Superior temporal gyrus (tissue), 1 donor: ENCODE data around the gene TAOK2.

ENCODE experiments used
- DNase-seq: peaks from one replicate; pipeline ENCODE4 v3.0.0-alpha.2; 2016; ENCODE audit errors: extremely low spot score

Gene TAOK2

DNA sequence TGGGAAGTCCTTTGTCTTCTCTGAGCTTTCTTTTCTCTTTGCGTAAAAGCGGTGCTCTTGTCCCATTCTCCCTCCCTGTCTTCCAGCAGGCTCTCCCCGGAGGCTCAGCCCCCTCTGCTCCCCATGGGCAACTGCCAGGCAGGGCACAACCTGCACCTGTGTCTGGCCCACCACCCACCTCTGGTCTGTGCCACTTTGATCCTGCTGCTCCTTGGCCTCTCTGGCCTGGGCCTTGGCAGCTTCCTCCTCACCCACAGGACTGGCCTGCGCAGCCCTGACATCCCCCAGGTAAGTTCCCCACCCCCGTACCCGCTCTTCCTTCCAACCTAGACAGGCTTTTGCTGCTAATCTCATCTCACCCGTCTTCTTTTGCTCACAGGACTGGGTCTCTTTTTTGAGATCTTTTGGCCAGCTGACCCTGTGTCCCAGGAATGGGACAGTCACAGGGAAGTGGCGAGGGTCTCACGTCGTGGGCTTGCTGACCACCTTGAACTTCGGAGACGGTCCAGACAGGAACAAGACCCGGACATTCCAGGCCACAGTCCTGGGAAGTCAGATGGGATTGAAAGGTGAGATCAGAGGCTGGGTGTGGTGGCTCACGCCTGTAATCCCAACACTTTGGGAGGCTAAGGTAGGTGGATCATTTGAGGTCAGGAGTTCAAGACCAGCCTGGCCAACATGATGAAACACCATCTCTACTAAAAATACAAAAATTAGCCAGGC, 10.5 kb upstream of the TAOK2 start:
- DNase-seq: no peak

DNA sequence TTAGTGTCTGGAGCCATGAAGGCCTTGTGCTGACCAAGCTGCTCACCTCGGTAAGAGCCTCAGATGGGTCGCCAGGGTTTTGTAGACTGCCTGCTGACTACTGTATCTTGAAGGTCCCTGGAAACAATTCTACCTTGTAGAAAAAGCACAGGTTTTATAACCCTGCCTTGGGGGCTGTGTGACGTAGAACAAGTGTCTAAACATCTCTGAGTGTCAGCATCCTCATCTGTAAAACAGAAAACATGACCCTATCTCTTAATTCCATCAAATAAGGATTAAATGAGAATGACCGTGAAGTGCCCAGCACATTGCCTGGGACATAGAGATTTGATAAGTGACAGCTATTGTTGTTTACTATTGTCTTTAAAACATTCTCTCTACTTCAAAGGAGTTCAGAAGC, 5.5 kb upstream of the TAOK2 start:
- DNase-seq: no peak

DNA sequence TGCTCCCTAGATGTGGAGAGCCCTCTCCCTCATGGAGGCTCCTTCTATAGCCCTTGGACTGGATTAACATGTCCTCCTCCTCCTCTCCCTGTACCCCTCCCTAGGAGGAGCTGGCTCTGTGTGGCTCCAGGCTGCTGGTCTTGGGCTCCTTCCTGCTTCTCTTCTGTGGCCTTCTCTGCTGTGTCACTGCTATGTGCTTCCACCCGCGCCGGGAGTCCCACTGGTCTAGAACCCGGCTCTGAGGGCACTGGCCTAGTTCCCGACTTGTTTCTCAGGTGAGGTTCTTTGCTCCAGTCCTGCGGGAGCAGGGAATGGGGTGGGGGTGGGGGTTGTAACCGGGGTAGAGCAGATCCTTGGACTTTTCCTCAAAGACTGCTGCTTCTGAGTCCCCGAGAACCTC, 2.4 kb upstream of the TAOK2 start:
- DNase-seq: no peak

DNA sequence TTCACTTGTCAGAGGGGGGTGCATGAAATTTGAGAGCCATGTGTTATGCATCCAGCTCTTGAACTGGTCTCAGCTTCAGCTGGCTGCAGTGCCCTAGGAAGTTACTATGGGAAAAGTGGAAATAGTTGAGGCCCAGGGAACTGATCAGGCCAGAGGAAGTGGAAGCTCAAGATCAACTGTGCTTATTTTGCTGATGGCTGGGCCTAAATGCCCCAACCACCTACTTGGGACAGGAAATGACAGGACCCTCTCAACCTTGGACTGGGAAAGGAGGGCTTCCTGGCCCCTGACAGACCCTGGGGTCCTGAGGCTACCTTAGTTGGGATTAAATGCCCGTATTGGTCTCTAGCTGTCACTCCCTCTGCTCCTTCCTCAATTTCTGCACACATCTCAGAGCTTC, 1.2 kb upstream of the TAOK2 start:
- DNase-seq: no peak

DNA sequence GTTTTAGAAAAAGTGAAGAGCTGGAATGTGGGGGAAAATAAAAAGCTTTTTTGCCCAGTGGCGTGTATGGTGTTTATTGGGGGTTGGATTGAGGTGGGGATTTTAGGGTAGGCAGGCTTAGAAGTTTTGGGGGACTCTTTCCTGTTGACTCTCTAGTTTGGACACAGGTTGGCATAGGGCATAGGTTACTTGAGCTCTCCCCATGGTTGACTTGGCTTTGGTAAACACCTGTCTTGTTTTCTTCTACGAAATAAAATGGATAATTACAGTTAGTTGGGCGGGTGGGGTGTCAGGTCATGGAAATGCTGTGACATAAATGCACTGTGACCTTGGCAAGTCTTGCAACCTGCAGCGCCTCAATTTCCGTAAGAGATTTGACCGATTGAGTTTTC, 680 bp upstream of the TAOK2 start:
- no peak for DNase-seq

DNA sequence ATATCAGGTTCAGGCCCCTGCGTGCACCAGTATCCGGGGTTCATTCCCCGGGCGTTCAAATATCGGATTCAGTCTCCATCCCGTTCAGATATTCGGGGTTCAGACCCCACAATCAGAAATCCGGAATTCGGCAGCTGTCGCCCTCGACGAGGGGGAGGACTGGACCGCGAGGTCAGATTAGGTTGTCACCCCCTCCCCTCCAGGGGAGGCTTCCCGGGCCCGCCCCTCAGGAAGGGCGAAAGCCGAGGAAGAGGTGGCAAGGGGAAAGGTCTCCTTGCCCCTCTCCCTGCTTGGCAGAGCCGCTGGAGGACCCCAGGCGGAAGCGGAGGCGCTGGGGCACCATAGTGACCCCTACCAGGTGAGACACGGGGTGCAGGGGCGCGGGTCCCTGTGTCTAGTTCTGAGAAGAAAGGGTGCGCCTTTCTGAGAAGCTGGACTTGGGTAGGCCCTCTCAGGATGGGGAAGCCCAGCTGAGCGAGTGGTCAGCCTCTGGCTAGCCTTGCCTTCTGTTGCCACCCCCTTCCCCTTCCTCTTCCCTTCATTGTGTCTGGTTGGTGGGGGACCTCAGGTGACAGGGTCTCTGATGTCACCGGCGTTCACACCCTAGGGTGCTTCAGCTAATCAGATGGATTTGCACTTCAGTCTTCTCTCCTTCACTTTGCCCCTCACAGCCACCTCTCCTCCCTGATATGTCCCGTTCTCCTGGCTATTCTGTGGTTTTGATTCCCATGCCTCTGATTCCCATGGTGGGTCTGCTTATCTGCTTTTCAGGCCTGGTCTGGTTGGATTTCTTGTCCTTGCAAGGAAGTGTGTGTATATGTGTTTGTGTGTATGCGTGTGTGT, 844 bp downstream of the TAOK2 start:
- peak; percentile 14 for DNase-seq

DNA sequence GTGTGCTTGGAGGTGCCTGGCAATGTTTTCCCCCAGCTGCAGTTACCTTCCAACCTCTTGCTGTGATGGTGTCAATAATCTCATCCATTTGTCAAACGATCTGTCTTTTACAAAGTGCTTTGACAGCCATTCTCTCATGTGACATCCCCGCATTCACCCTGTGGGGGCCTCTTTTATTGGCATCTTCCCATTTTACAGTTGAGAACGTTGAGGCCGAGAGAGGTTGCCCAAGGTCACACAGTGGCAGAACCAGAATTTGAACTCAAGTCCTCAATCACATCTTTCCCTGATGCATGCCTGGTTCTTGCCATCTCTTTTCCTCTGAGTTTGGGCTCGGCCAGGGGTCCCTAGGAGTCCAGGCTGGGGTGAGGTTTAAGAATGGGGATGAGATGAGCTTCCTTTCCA, 1.5 kb downstream of the TAOK2 start:
- DNase-seq: no peak

DNA sequence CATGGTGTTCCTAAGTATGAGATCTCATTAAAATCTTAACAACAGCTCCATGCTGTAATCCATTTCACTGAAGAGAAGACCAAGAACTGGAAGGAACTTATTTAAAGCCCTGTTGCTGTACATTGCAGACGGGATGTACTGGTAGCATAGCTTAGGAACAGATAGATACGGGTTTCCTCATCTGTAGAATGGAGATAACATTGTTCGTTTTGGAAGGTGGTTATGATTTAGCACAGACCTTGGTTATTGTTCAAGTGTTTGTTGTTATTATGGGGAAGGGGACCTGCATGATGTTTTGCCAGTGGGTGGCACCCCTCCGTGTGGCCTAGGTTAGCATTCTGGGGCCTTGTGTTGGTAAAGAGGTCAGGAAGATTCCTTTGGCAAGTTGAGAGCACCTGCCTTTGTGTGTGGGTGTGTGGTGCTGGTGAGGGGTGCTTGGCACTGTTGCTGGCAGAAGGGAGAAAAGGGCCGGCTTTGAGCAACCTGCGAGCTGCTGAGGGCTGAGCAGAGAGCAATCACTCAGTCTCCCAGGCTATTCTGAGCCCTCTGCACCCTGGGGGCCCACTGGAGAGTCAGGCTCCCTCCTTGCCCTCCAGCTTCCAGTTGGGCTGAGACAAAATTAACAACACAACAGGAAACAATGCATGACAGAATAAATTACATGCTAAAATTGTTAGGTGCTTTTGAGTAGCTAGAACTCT, 2.3 kb downstream of the TAOK2 start:
- DNase-seq: peak; percentile 11

DNA sequence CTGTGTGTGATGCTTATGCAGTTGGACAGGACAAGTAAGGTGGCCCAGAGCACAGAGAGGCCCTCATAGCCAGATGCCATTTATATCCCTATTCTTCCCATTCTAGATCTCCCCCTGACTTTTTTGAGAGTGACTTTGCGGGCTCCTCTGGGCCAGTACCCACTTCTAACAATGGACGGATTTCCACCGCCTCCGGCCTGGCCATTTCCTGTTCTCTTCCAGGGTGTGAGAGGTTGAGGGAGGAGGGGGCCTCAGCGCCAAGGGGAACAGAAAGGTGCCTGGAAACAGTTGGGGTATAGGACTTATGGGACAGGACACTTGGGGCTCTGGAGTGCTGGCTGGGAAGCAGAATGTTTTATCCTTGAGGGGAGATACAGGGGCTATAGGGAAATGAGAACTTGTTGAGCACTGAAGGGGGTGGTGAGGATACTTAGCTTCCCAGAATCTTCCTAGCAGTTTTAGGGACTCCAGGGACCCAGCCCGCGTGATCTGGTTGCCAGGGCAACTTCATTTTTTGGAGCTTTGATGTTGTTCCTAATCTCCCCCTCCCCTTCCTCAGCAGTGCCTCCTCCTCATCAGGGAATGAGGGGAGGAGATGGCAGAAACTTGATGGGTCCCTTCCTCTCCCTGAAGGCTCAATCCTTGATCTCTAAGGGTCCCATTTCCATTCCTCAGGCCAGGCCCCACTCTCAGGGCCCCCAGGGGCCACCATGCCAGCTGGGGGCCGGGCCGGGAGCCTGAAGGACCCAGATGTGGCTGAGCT, 3.6 kb downstream of the TAOK2 start:
- no peak for DNase-seq

DNA sequence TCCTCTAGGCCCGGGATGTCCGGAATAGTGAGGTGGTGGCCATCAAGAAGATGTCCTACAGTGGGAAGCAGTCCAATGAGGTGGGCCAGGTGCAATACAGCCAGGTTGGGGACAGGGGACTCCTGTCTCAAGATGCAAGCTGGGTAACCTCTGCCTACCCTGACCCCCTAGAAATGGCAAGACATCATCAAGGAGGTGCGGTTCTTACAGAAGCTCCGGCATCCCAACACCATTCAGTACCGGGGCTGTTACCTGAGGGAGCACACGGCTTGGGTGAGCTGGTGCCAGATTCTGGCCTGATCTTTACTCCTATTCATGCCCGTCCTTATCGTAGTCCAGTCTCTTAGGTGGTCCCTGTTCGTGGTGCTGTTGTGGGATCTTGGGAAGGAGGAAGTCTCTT, 4.4 kb downstream of the TAOK2 start:
- no peak for DNase-seq

DNA sequence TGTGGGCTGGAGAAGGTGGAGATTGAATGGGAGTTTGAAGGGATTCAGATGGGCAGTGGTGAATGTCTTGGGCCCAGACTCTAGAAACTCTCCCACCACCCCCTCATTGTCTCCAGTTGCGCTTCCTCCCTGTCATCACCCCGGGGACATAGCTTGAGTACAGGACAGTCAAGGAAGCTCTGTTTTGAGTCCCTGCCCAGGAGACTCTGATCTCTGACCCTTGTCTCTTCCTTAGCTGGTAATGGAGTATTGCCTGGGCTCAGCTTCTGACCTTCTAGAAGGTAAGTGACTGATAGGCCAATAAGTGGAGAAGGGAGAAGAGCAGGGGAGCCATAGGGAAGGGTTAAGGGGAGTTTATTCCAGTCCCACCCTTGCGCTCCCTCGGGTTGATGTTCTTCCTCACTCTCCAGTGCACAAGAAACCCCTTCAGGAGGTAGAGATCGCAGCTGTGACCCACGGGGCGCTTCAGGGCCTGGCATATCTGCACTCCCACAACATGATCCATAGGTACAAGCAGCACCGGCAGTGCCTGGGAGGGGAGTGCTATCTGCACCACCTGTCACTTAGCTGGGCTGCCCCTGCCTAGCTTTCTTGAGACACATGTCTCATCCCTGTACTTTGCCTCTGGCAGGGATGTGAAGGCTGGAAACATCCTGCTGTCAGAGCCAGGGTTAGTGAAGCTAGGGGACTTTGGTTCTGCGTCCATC, 5.0 kb downstream of the TAOK2 start:
- no peak for DNase-seq

DNA sequence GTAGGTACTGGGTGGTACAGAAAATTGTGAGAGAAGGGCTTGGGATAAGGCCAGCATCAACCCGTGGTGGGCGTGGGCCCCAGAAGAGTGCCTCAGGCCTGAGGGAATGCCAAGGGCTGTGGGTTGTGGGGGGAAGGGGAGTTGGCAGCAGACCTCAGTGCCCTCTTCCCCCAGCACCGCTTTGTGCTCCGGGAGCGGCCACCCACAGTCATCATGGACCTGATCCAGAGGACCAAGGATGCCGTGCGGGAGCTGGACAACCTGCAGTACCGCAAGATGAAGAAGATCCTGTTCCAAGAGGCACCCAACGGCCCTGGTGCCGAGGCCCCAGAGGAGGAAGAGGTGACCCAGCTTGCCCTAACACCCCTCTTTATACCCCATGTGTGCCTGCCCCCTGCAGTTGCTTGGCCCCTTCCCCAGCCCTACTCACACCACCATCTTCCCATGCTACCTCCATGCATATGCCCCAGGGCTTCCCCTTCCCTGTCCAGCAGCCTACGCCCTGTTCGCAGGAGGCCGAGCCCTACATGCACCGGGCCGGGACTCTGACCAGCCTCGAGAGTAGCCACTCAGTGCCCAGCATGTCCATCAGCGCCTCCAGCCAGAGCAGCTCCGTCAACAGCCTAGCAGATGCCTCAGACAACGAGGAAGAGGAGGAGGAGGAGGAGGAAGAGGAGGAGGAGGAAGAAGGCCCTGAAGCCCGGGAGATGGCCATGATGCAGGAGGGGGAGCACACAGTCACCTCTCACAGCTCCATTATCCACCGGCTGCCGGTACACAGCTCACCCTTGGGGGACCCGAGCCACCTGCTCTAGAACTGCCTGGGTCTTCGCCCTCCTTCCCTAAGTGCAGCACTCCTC, 9.1 kb downstream of the TAOK2 start:
- DNase-seq: no peak

DNA sequence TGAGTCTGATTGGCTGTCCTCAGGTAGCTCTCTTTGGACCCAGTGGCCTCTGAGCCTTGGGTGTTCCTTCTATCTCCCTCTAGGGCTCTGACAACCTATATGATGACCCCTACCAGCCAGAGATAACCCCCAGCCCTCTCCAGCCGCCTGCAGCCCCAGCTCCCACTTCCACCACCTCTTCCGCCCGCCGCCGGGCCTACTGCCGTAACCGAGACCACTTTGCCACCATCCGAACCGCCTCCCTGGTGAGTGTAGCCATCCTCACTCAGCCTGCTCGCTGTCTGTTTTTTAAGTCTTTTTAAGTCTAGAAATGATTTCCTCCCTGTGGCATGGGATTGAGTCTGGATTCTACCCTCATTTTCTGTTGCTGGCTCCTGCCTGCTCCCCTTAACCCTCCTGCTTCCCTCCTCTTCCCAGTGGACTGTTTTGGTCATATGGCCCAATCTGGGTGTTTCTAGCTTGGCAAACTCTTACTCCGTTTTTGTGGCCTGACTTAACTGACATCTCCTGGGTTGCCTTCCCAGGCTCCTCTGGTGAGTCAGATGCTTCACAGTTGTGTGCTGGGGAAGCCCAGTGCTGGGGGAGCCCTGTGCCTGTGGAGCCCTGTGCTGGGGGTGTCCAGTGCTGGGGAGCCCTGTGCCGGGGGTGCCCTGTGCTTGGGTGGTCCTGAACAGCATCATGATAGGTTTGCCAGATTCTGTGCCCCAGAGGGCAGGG, 9.9 kb downstream of the TAOK2 start:
- no peak for DNase-seq

DNA sequence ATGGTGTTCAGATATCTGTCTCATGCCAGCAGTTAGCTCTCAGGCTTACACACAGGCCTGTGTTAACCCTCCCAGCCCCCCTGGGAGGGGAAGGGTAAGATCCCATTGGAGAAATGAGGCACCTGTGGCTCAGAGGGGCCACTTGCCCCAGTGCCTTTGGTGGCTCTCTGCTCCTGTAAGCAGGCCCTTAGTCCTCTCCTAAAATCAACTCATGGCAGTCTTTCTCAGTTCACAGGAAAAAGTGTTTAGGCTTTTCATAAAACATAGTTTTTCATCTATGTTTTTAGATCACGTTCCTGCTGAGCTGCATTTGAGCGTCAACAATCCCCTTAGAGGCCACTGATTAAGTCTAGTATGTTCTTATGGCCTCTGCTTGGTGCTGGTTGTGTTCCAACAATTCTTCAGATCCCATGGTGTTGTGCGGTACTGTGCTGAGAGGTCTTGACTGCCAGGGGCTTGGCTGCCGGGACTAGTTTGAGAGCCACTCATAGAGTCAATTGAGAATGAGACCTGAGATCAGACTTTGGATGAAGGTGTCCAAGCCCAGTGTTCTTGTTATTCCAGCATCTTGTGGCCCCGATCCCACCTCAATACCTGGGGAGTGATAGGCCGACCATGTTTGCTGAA, 10.6 kb downstream of the TAOK2 start:
- no peak for DNase-seq

DNA sequence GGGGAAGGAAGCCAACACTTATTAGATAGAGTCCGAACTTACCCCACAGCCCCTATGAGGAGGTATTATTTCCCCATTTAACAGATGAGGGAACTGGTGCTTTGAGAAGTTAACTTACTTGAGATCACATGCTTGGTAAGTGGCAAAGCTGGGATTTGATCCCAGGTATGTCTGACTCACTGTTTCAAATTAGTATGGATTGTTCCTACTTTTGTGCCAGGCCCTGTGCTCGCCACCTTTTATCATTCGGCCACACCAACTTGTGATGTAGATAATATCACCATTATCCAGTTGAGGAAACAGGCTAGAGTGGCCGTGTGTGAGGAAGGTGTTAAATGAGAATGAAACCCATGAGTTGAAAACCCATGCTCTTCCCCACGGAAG, 11.1 kb downstream of the TAOK2 start:
- no peak for DNase-seq

DNA sequence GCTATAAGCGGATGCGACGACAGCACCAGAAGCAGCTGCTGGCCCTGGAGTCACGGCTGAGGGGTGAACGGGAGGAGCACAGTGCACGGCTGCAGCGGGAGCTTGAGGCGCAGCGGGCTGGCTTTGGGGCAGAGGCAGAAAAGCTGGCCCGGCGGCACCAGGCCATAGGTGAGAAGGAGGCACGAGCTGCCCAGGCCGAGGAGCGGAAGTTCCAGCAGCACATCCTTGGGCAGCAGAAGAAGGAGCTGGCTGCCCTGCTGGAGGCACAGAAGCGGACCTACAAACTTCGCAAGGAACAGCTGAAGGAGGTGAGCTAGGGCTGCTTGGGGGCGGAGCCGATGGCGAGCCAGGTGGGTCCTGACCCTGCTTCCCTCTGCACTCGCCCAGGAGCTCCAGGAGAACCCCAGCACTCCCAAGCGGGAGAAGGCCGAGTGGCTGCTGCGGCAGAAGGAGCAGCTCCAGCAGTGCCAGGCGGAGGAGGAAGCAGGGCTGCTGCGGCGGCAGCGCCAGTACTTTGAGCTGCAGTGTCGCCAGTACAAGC, 11.7 kb downstream of the TAOK2 start:
- no peak for DNase-seq

DNA sequence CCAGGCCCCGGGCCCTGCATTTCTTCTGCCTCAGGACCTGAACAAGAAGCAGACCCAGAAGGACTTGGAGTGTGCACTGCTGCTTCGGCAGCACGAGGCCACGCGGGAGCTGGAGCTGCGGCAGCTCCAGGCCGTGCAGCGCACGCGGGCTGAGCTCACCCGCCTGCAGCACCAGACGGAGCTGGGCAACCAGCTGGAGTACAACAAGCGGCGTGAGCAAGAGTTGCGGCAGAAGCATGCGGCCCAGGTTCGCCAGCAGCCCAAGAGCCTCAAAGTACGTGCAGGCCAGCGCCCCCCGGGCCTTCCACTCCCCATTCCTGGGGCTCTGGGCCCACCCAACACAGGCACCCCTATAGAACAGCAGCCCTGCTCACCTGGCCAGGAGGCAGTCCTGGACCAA, 12.6 kb downstream of the TAOK2 start:
- no peak for DNase-seq

DNA sequence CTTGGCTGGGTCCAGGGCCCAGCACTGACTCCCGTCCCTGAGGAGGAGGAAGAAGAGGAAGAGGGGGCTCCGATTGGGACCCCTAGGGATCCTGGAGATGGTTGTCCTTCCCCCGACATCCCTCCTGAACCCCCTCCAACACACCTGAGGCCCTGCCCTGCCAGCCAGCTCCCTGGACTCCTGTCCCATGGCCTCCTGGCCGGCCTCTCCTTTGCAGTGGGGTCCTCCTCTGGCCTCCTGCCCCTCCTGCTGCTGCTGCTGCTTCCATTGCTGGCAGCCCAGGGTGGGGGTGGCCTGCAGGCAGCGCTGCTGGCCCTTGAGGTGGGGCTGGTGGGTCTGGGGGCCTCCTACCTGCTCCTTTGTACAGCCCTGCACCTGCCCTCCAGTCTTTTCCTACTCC, 13.3 kb downstream of the TAOK2 start:
- DNase-seq: no peak
